Measurements from ENCODE around the gene TREML4. TPM values are rescaled to one million over a fixed set of nuclear protein-coding genes. Genes with fewer than 3 reads are reported as not detected.

The TREML4 gene
- total RNA-seq, 4 donors from 2014 or later: not detected

GRCh38 chr6:41194386-41194785 lies 33.8 kb upstream of the TREML4 start:
- ATAC-seq (ENCODE audit: low FRiP score) (no peak), DNase-seq (ENCODE audit: low spot score) (no peak)
- no peak for TF ChIP-seq CTCF (IDR thresholded peaks at IDR 0.05)

GRCh38 chr6:41197234-41197633 lies 30.9 kb upstream of the TREML4 start:
- TF ChIP-seq CTCF (IDR thresholded peaks at IDR 0.05): no peak
- no peak for ATAC-seq (ENCODE audit: low FRiP score)

GRCh38 chr6:41199552-41200246 lies 28.4 kb upstream of the TREML4 start:
- DNase-seq (ENCODE audit: low spot score): no peak
- no peak for ATAC-seq (ENCODE audit: low FRiP score)
- TF ChIP-seq CTCF (IDR thresholded peaks at IDR 0.05): no peak

More at GRCh38 chr6:41197234-41197633, 30.9 kb upstream of the TREML4 start:
- DNase-seq (ENCODE audit: low spot score): no peak

- ATAC-seq (ENCODE audit: low FRiP score): no peak
- no peak for DNase-seq (ENCODE audit: low spot score)
- no peak for TF ChIP-seq CTCF (IDR thresholded peaks at IDR 0.05)
Observed at GRCh38 chr6:41200296-41200900, 27.8 kb upstream of the TREML4 start.

- no peak for ATAC-seq (ENCODE audit: low FRiP score)
- DNase-seq (ENCODE audit: low spot score): no peak
- TF ChIP-seq CTCF (IDR thresholded peaks at IDR 0.05): no peak
Observed at GRCh38 chr6:41200901-41201763, 27.0 kb upstream of the TREML4 start, which contains the start of gene TREML2. Gene TREML2, minus strand, starts transcription at chr6:41201149. Its CDS starts 141 bp downstream, at chr6:41201008.

- no peak for TF ChIP-seq CTCF (IDR thresholded peaks at IDR 0.05)
- ATAC-seq (ENCODE audit: low FRiP score): no peak
- DNase-seq (ENCODE audit: low spot score): no peak
Observed at GRCh38 chr6:41201764-41202173, 26.4 kb upstream of the TREML4 start.
